Sigmoid colon (tissue), 7 donors: Measurements from ENCODE around the gene GALR1. TPM values are rescaled to one million over a fixed set of nuclear protein-coding genes. Genes with fewer than 3 reads are reported as not detected.

Source experiments
- DNase-seq: peaks from one replicate; pipeline ENCODE4 v3.0.0-alpha.2; 2019
- H3K27ac ChIP-seq, 4 donors: fragments of 200-600 bp; sonication (generic); one replicate each; pipeline ENCODE4 v1.5.1; 2016 to 2019; ENCODE audit warnings: mild to moderate bottlenecking in 1 of 4
- H3K27me3 ChIP-seq, 3 donors: fragments of 200-600 bp; sonication (generic); one replicate each; pipeline ENCODE4 v1.5.1; 2019; ENCODE audit warnings: mild to moderate bottlenecking in 1 of 3
- H3K36me3 ChIP-seq, 4 donors: fragments of 200-600 bp; sonication (generic); one replicate each; pipeline ENCODE4 v1.5.1; 2016 to 2019
- H3K4me1 ChIP-seq, 4 donors: fragments of 200-600 bp; sonication (generic); one replicate each; pipeline ENCODE4 v1.5.1; 2017 to 2019
- H3K4me3 ChIP-seq, 4 donors: fragments of 200-600 bp; sonication (generic); one replicate each; pipeline ENCODE4 v1.5.1; 2017 to 2019; ENCODE audit warnings: mild to moderate bottlenecking in 2 of 4, moderate library complexity in 1 of 4
- H3K9me3 ChIP-seq, 4 donors: fragments of 200-600 bp in 3 of 4; sonication (generic) in 3 of 4; one replicate each; pipeline versions ENCODE4 v1.5.1 to v1.6.1; 2013 to 2019
- CTCF ChIP-seq, 4 experiments: fragments of 450-650 bp in 3 of 4; fragments of 200-600 bp in 1 of 4; IDR thresholded peaks; one replicate each; pipeline ENCODE4 v1.5.1; 2016 to 2019; ENCODE audit warnings: antibody characterized with exemption in 4 of 4, mild to moderate bottlenecking in 3 of 4, moderate library complexity in 2 of 4
- EP300 ChIP-seq, 4 donors: sonication (generic); formaldehyde crosslinking; IDR thresholded peaks; one replicate each; pipeline ENCODE4 v1.6.1; 2017; ENCODE audit warnings: antibody characterized with exemption in 4 of 4
- POLR2A ChIP-seq, 2 donors: fragments of 450-650 bp; IDR thresholded peaks; one replicate each; pipeline ENCODE4 v1.6.1; 2016; ENCODE audit warnings: antibody characterized with exemption in 2 of 2, mild to moderate bottlenecking in 2 of 2, moderate library complexity in 2 of 2
- POLR2AphosphoS5 ChIP-seq, 4 donors: sonication (generic); formaldehyde crosslinking; IDR thresholded peaks; one replicate each; pipeline ENCODE4 v1.6.1; 2017; ENCODE audit warnings: antibody characterized with exemption in 4 of 4
- WGBS, 2 donors: extraction: QIAGEN DNeasy Blood & Tissue Kit; methylation state at CpG; one replicate each; pipeline ENCODE4 v1.1.7; 2013; 5-methylcytosine and 5-hydroxymethylcytosine counted together
- intact Hi-C: fragments of 100-400 bp; cut with DNase I; formaldehyde crosslinking; loops from one replicate; pipeline ENCODE4 v1.15.1; 2023
- polyA plus RNA-seq, 3 donors: library from polyadenylated mRNA; stranded (reverse); fragments of 200-250 nt; gene quantifications; one replicate each; pipeline ENCODE4 v1.2.3, GENCODE V29; 2013
- total RNA-seq, 4 donors: library from RNA; depleted of rRNA; stranded (reverse); fragments of >200 nt; gene quantifications; one replicate each; pipeline ENCODE4 v1.1.0, GENCODE V29; 2016
- donor health status: healthy with polysubstance abuse.
- donor health status: Bipolar disorder and iron deficiency.
- donor health status: healthy.

The GALR1 gene
- total and polyA plus RNA-seq, 7 donors = 0.16 to 0.71 (median 0.33) TPM; not detected in 2

- Histone ChIP-seq H3K36me3 (no peaks in the 10 kb centered on the region), H3K9me3 (no peaks in the 10 kb centered on the region), H3K4me1 (peaks cover 0 to 13% (median 3%) of the 10 kb centered on the region in 4 donors), H3K4me3 (no peak overlapping the region), H3K27me3 (no peaks in the 10 kb centered on the region), H3K27ac (no peak overlapping the region)
- DNase-seq = no peak
- intact Hi-C loops = no loop called here
- TF ChIP-seq POLR2AphosphoS5 (IDR thresholded peaks at IDR 0.05) = no peak
- TF ChIP-seq EP300 (IDR thresholded peaks at IDR 0.05) = no peak
- no peak for TF ChIP-seq CTCF (IDR thresholded peaks at IDR 0.05)
- no peak for TF ChIP-seq POLR2A (IDR thresholded peaks at IDR 0.05)
- 30 to 64% methylated on average over 23 of the region's 23 CpGs for WGBS, 2 donors
These were observed 72.5 kb downstream of the GALR1 start for GRCh38 chr18:77321823-77322805.

GRCh38 chr18:77323640-77324299 is 74.1 kb downstream of the GALR1 start:
- no peak overlapping the region for H3K27ac ChIP-seq
- H3K4me3 ChIP-seq = no peak overlapping the region
- peaks cover 0 to 13% (median 3%) of the 10 kb centered on the region in 4 donors for H3K4me1 ChIP-seq
- H3K9me3 ChIP-seq = peaks cover 0 to under 1% (median 0%) of the 10 kb centered on the region in 4 donors
- intact Hi-C loops = no loop called here
- no peaks in the 10 kb centered on the region for H3K36me3 ChIP-seq
- 84 to 91% methylated on average over 12 of the region's 12 CpGs for WGBS, 2 donors
- no peaks in the 10 kb centered on the region for H3K27me3 ChIP-seq
- DNase-seq = no peak
- TF ChIP-seq CTCF (IDR thresholded peaks at IDR 0.05) = no peak
- no peak for TF ChIP-seq POLR2AphosphoS5 (IDR thresholded peaks at IDR 0.05)
- no peak for TF ChIP-seq POLR2A (IDR thresholded peaks at IDR 0.05)
- TF ChIP-seq EP300 (IDR thresholded peaks at IDR 0.05) = no peak

Other genes with a start within 250 kb of the GALR1 start
- 10 to 100 TPM; 24.0 to 30.7 (median 27.4) TPM for gene MBP, start 117.1 kb upstream of the GALR1 start, total RNA-seq
- 10 to 100 TPM; 18.3 to 22.2 (median 20.6) TPM for gene MBP, start 117.1 kb upstream of the GALR1 start, polyA plus RNA-seq